ENCODE measurements around the gene GCFC2. TPM values are rescaled to one million over a fixed set of nuclear protein-coding genes. Genes with fewer than 3 reads are reported as not detected.

GCFC2 gene
- total RNA-seq, 1 experiment from 2014 or later, result 22.8 TPM

- peak; percentile 75 for DNase-seq (ENCODE audit: low read depth)
Observed at GRCh38 chr2:75627902-75628504, 82.7 kb downstream of the GCFC2 start.

GRCh38 chr2:75622929-75623328 is 87.8 kb downstream of the GCFC2 start:
- no peak for DNase-seq (ENCODE audit: low read depth)

DNA sequence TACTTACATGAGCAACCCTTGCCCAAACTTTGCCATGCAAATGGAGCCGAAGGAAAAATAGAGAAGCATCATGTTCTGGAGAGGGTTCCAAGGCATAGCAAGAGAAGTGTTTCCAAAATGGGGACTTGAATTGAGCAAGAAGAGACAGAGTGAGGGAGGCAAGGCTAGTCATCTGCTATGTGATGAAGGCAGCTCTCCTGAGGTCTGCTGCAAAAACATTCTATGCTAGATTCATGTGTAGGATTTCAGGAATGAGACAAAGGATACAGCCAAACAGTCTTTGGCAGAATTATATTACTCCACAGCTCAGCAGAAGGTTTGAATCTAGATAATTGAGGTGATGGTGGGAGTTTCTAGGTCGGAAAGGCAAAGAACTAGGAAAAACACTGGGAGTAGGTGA is 88.2 kb downstream of the GCFC2 start:
- DNase-seq (ENCODE audit: low read depth), result no peak

- no peak for DNase-seq (ENCODE audit: low read depth)
Observed at GRCh38 chr2:75621228-75621627, 89.5 kb downstream of the GCFC2 start.

- peak; percentile 38 for DNase-seq (ENCODE audit: low read depth)
Observed at GRCh38 chr2:75619956-75620740, 90.6 kb downstream of the GCFC2 start.

DNA sequence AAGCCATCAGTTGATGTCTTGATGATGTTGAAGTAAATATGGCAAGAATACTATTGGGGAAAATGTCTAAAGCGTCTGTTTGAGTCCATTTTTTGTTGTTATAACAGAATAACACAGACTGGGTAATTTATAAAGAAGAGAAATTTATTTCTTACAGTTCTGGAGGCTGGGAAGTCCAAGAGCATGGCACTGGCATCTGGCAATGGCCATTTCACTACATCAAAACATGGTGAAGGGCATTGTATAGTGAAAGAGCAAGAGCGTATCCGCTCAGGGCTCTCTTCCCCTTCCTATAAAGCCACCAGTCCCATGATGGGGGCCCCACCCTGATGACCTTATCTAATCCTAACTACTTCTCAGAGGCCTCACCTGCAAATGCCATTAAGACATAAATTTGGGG is 93.8 kb downstream of the GCFC2 start:
- no peak for DNase-seq (ENCODE audit: low read depth)

DNA sequence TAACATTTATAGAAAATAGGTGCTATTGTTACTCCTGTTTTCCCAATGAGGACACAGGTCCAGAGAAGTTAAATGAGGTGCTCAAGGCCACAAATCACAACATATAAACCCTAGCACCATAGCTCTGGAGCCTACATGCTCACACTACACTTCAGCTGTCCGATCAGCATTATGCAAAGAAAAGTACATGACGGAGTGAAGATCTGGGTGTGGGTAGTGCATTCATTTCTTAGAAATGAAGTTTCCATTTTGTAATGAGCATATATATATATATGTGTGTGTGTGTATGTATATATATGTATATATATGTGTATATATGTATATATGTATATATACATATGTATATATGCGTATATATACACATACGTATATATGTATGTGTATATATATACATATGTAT is 94.3 kb downstream of the GCFC2 start:
- no peak for DNase-seq (ENCODE audit: low read depth)

- DNase-seq (ENCODE audit: low read depth), result peak; percentile 58
Observed at GRCh38 chr2:75614162-75614651, 96.5 kb downstream of the GCFC2 start.

- no peak for DNase-seq (ENCODE audit: low read depth)
Observed at GRCh38 chr2:75612862-75613243, 97.9 kb downstream of the GCFC2 start.

Other genes starting within 250 kb of the GCFC2 start
- gene EVA1A, start 150.0 kb downstream of the GCFC2 start, total RNA-seq (2014; rRNA removed; shearing (Covaris generic)), result 68.7 and 95.4 TPM in 2 replicates
- gene MRPL19, start 64.1 kb downstream of the GCFC2 start, total RNA-seq (2014; rRNA removed; shearing (Covaris generic)), result 51.1 and 57.0 TPM in 2 replicates

All from RPMI7951 (cell line).